HEK293 (cell line): ENCODE data around the gene TIAM1.

Experiments
- CTCF ChIP-seq: fragments of 450-650 bp; formaldehyde crosslinking; IDR thresholded peaks from 2 replicates; pipeline ENCODE4 v1.5.1; 2016; ENCODE audit warnings: missing biosample characterization, missing genetic modification characterization
- YY1 ChIP-seq: fragments of 450-650 bp; formaldehyde crosslinking; IDR thresholded peaks from 2 replicates; pipeline ENCODE4 v1.5.1; 2018; ENCODE audit warnings: missing biosample characterization, missing genetic modification characterization
- ZNF266 ChIP-seq: fragments of 450-650 bp; formaldehyde crosslinking; IDR thresholded peaks from 2 replicates; pipeline ENCODE4 v1.5.1; 2016; ENCODE audit warnings: missing biosample characterization, missing genetic modification characterization, low read depth
- ZNF701 ChIP-seq: fragments of 450-650 bp; formaldehyde crosslinking; IDR thresholded peaks from 2 replicates; pipeline ENCODE4 v1.5.1; 2016; ENCODE audit warnings: missing biosample characterization, missing genetic modification characterization
- ZNF776 ChIP-seq: fragments of 450-650 bp; formaldehyde crosslinking; IDR thresholded peaks from 2 replicates; pipeline ENCODE4 v1.5.0; 2017; ENCODE audit warnings: missing biosample characterization, missing genetic modification characterization, borderline replicate concordance

GRCh38 chr21:31356440-31356839, 12.4 kb upstream of the TIAM1 start:
- TF ChIP-seq ZNF266 (tag by site-specific recombination): no peak
- TF ChIP-seq ZNF701 (tag by site-specific recombination): no peak
- TF ChIP-seq CTCF (tag by site-specific recombination): no peak
- TF ChIP-seq YY1 (tag by site-specific recombination): no peak
- TF ChIP-seq ZNF776 (tag by site-specific recombination): no peak
